ENCODE data around the gene FAM83B.
"Not testable (repeated sequence)": the region's sequence is repeated elsewhere in the genome, so short reads cannot be mapped to it uniquely, and the experiment has no call there.

FAM83B gene

GRCh38 chr6:54875539-54875938, 29.0 kb downstream of the FAM83B start:
- no peak for ATAC-seq (ENCODE audit: low read depth)
- Mint-ChIP-seq H3K27me3 (no peaks in the 10 kb centered on the region), H3K36me3 (no peaks in the 10 kb centered on the region), H3K4me1 (no peaks in the 10 kb centered on the region), H3K4me3 (no peak overlapping the region), H3K27ac (no peak overlapping the region), H3K9me3 (peaks cover 4% of the 10 kb centered on the region)
- DNase-seq (ENCODE audit: low spot score in 2 of 2), result no peak

GRCh38 chr6:54876365-54876764, 29.8 kb downstream of the FAM83B start:
- ATAC-seq (ENCODE audit: low read depth), result no peak
- Mint-ChIP-seq H3K27ac (no peak overlapping the region), H3K4me3 (no peak overlapping the region), H3K36me3 (no peaks in the 10 kb centered on the region), H3K4me1 (no peaks in the 10 kb centered on the region), H3K9me3 (peaks cover 4% of the 10 kb centered on the region), H3K27me3 (no peaks in the 10 kb centered on the region)
- no peak for DNase-seq (ENCODE audit: low spot score in 2 of 2)

- DNase-seq (ENCODE audit: low spot score in 2 of 2) (no peak), ATAC-seq (ENCODE audit: low read depth) (no peak)
- Mint-ChIP-seq H3K27ac (no peak overlapping the region), H3K4me1 (no peaks in the 10 kb centered on the region), H3K9me3 (peaks cover 4% of the 10 kb centered on the region), H3K36me3 (no peaks in the 10 kb centered on the region), H3K4me3 (no peak overlapping the region), H3K27me3 (no peaks in the 10 kb centered on the region)
Observed at GRCh38 chr6:54876871-54877270, 30.3 kb downstream of the FAM83B start.

GRCh38 chr6:54877713-54878317, 31.2 kb downstream of the FAM83B start:
- ATAC-seq (ENCODE audit: low read depth) (no peak), DNase-seq (ENCODE audit: low spot score in 2 of 2) (no peak)
- Mint-ChIP-seq H3K27ac (no peak overlapping the region), H3K4me1 (no peaks in the 10 kb centered on the region), H3K27me3 (no peaks in the 10 kb centered on the region), H3K36me3 (no peaks in the 10 kb centered on the region), H3K9me3 (peaks cover 4% of the 10 kb centered on the region), H3K4me3 (no peak overlapping the region)

GRCh38 chr6:54878718-54879117, 32.1 kb downstream of the FAM83B start:
- no peaks in the 10 kb centered on the region for H3K27me3 Mint-ChIP-seq
- H3K9me3 Mint-ChIP-seq, result peaks cover 4% of the 10 kb centered on the region
- DNase-seq (ENCODE audit: low spot score in 2 of 2), result no peak
- H3K27ac Mint-ChIP-seq, result no peak overlapping the region
- H3K4me3 Mint-ChIP-seq, result no peak overlapping the region
- no peaks in the 10 kb centered on the region for H3K36me3 Mint-ChIP-seq
- H3K4me1 Mint-ChIP-seq, result no peaks in the 10 kb centered on the region
- ATAC-seq (ENCODE audit: low read depth), result no peak

GRCh38 chr6:54879188-54879985, 32.8 kb downstream of the FAM83B start:
- Mint-ChIP-seq H3K27me3 (no peaks in the 10 kb centered on the region), H3K4me3 (no peak overlapping the region), H3K4me1 (no peaks in the 10 kb centered on the region), H3K9me3 (peaks cover 4% of the 10 kb centered on the region), H3K27ac (no peak overlapping the region), H3K36me3 (no peaks in the 10 kb centered on the region)
- DNase-seq (ENCODE audit: low spot score in 2 of 2) (no peak), ATAC-seq (ENCODE audit: low read depth) (no peak)

GRCh38 chr6:54881067-54881730, 34.6 kb downstream of the FAM83B start:
- no peak for ATAC-seq (ENCODE audit: low read depth)
- Mint-ChIP-seq H3K27ac (no peak overlapping the region), H3K4me3 (no peak overlapping the region), H3K9me3 (peaks cover 2% of the 10 kb centered on the region), H3K27me3 (no peaks in the 10 kb centered on the region), H3K4me1 (no peaks in the 10 kb centered on the region), H3K36me3 (no peaks in the 10 kb centered on the region)
- DNase-seq (ENCODE audit: low spot score in 2 of 2), result no peak

- H3K4me1 Mint-ChIP-seq; ATAC-seq (ENCODE audit: low read depth); H3K27ac Mint-ChIP-seq; H3K9me3 Mint-ChIP-seq; H3K27me3 Mint-ChIP-seq; H3K4me3 Mint-ChIP-seq; DNase-seq (ENCODE audit: low spot score in 2 of 2); H3K36me3 Mint-ChIP-seq: not testable (repeated sequence)
Observed at GRCh38 chr6:54881891-54882290, 35.3 kb downstream of the FAM83B start.

GRCh38 chr6:54886932-54887584, 40.5 kb downstream of the FAM83B start:
- Mint-ChIP-seq H3K27ac (no peak overlapping the region), H3K4me3 (no peak overlapping the region), H3K27me3 (no peaks in the 10 kb centered on the region), H3K36me3 (no peaks in the 10 kb centered on the region), H3K4me1 (no peaks in the 10 kb centered on the region), H3K9me3 (peaks cover 9% of the 10 kb centered on the region)
- DNase-seq (ENCODE audit: low spot score in 2 of 2), result no peak
- no peak for ATAC-seq (ENCODE audit: low read depth)

- Mint-ChIP-seq H3K4me3 (no peak overlapping the region), H3K27ac (no peak overlapping the region), H3K9me3 (peaks cover 7% of the 10 kb centered on the region), H3K4me1 (no peaks in the 10 kb centered on the region), H3K27me3 (no peaks in the 10 kb centered on the region), H3K36me3 (no peaks in the 10 kb centered on the region)
- ATAC-seq (ENCODE audit: low read depth) (no peak), DNase-seq (ENCODE audit: low spot score in 2 of 2) (no peak)
Observed at GRCh38 chr6:54891536-54891935, 45.0 kb downstream of the FAM83B start.

- DNase-seq (ENCODE audit: low spot score in 2 of 2) (no peak), ATAC-seq (ENCODE audit: low read depth) (no peak)
- Mint-ChIP-seq H3K27me3 (no peaks in the 10 kb centered on the region), H3K27ac (no peak overlapping the region), H3K4me1 (no peaks in the 10 kb centered on the region), H3K36me3 (no peaks in the 10 kb centered on the region), H3K9me3 (peaks cover 6% of the 10 kb centered on the region), H3K4me3 (no peak overlapping the region)
Observed at GRCh38 chr6:54892831-54893230, 46.3 kb downstream of the FAM83B start.

GRCh38 chr6:54893818-54894217, 47.2 kb downstream of the FAM83B start:
- no peaks in the 10 kb centered on the region for H3K4me1 Mint-ChIP-seq
- H3K27me3 Mint-ChIP-seq, result no peaks in the 10 kb centered on the region
- H3K36me3 Mint-ChIP-seq, result no peaks in the 10 kb centered on the region
- H3K27ac Mint-ChIP-seq, result no peak overlapping the region
- H3K4me3 Mint-ChIP-seq, result no peak overlapping the region
- H3K9me3 Mint-ChIP-seq, result peaks cover 7% of the 10 kb centered on the region
- no peak for ATAC-seq (ENCODE audit: low read depth)
- DNase-seq (ENCODE audit: low spot score in 2 of 2), result no peak

- Mint-ChIP-seq H3K27me3 (no peaks in the 10 kb centered on the region), H3K4me1 (no peaks in the 10 kb centered on the region), H3K9me3 (peaks cover 3% of the 10 kb centered on the region), H3K4me3 (no peak overlapping the region), H3K36me3 (no peaks in the 10 kb centered on the region), H3K27ac (no peak overlapping the region)
- ATAC-seq (ENCODE audit: low read depth) (no peak), DNase-seq (ENCODE audit: low spot score in 2 of 2) (no peak)
Observed at GRCh38 chr6:54896302-54896701, 49.7 kb downstream of the FAM83B start.

- H3K36me3 Mint-ChIP-seq, result no peaks in the 10 kb centered on the region
- peaks cover 3% of the 10 kb centered on the region for H3K9me3 Mint-ChIP-seq
- no peaks in the 10 kb centered on the region for H3K27me3 Mint-ChIP-seq
- no peak overlapping the region for H3K27ac Mint-ChIP-seq
- no peaks in the 10 kb centered on the region for H3K4me1 Mint-ChIP-seq
- no peak for ATAC-seq (ENCODE audit: low read depth)
- no peak for DNase-seq (ENCODE audit: low spot score in 2 of 2)
- no peak overlapping the region for H3K4me3 Mint-ChIP-seq
Observed at GRCh38 chr6:54897462-54898189, 51.1 kb downstream of the FAM83B start.

All from memory B cell (primary cell).